Activated T-cell treated with anti-CD3 and anti-CD28 coated beads, Interleukin-2, amount 50 U/mL, for 24 hours (primary cell): ENCODE results near the gene ABCC2.

Experiments used
- DNase-seq: peaks from one replicate; pipeline ENCODE4 v3.0.0-alpha.2; 2020
- H3K27ac Mint-ChIP-seq: 2 replicates; pipeline ENCODE4 v1.8.0; 2020; ENCODE audit warnings: mild to moderate bottlenecking, mixed read lengths
- H3K27me3 Mint-ChIP-seq: 2 replicates; pipeline ENCODE4 v1.8.0; 2020; ENCODE audit warnings: mixed read lengths
- H3K36me3 Mint-ChIP-seq: 2 replicates; pipeline ENCODE4 v1.8.0; 2020; ENCODE audit warnings: low read depth, mixed read lengths
- H3K4me1 Mint-ChIP-seq: 2 replicates; pipeline ENCODE4 v1.8.0; 2020; ENCODE audit warnings: low read depth, mixed read lengths
- H3K4me3 Mint-ChIP-seq: 2 replicates; pipeline ENCODE4 v1.8.0; 2020; ENCODE audit warnings: mild to moderate bottlenecking, moderate library complexity, mixed read lengths
- H3K9me3 Mint-ChIP-seq: 2 replicates; pipeline ENCODE4 v1.8.0; 2020; ENCODE audit warnings: mixed read lengths

The ABCC2 gene

DNA sequence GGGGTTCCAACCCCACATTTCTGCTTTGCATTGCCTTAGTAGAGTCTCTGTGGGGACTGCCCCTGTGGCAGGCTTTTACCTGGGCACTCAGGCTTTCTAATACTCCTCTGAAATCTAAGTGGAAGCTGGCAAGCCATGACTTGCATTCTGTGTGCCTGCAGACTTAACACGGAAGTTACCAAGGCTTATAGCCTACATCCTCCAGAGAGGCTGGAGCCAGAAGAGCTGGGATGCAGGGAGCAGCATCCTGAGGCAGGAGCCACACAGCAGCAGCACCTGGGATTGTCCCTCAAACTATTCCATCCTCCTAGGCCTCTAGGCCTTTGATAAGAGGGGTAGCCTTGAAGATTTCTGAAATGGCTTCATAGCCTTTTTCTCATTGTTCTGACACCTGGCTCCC is 22.1 kb upstream of the ABCC2 start:
- H3K27ac Mint-ChIP-seq, result no peak overlapping the region
- H3K27me3 Mint-ChIP-seq, result no peaks in the 10 kb centered on the region
- H3K36me3 Mint-ChIP-seq, result peaks cover 84% of the 10 kb centered on the region
- H3K9me3 Mint-ChIP-seq, result peaks cover 11% of the 10 kb centered on the region
- DNase-seq, result no peak
- H3K4me1 Mint-ChIP-seq, result peaks cover 3% of the 10 kb centered on the region
- no peak overlapping the region for H3K4me3 Mint-ChIP-seq

DNA sequence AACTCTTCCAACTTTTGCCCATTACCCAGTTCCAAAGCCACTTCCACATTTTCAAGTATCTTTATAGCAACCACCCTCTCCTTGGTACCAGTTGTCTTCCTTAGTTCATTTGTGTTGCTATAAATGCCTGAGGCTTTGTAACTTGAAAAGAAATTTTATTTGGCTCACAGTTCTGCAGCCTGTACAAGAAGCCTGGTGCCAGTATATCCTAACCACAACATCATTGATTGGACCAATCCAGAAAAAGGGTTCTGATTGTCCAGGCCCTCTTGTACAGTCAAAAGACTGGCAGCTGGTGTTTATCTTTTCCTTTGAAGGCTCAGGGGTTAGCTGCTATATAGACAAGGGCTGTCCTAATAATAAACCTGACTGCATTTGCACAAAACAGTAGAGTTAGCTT is 21.1 kb upstream of the ABCC2 start:
- Mint-ChIP-seq H3K4me3 (no peak overlapping the region), H3K27ac (no peak overlapping the region), H3K27me3 (no peaks in the 10 kb centered on the region), H3K9me3 (peaks cover 11% of the 10 kb centered on the region), H3K36me3 (peaks cover 74% of the 10 kb centered on the region), H3K4me1 (peaks cover 6% of the 10 kb centered on the region)
- DNase-seq, result no peak

DNA sequence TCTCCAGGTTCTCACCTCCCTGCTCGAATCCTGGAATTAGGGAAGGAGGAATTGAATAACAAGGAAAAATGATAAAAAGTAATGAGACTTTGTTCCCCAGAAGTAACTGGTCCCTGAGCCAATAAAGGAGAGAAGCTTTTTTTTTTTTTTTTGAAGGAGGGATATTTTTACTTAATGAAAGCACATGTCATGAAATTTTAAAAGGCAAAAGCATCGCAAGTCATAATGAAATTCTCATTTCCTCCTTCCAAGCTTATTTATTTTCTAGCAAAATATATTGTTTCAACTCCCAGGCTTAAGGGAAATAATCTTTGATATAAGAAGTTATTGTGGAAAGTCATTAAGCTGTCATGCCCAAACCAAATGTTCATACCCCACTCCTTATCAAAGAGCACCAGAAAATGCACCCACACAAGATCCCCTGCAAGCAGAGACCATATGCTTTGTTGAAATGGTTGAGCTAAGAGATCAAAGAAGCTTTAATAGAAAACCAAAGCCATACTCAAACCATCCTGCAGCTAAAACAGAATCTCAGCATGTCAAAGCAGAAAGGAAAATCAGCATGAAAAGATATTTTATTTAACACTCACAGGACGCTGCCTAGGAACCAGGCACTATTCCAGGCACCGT is 16.7 kb upstream of the ABCC2 start:
- no peak overlapping the region for H3K27ac Mint-ChIP-seq

DNA sequence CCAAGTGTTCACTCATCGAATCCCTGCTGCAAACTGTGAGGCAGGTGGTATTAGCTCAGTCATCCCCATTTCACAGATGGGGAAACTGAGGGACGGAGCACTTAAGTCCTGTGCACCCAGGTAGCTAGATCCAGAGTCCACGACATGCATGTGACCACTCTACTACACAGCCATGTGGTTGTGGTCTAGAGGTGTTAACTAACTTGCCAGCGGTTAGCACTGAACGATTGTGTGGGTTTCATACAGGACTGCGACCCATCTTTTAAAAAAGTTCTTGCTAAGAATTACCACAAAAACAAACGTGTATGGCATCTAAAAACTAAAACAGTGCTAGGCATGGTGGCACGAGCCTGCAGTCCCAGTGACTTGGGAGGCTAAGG is 16.1 kb upstream of the ABCC2 start:
- peaks cover 6% of the 10 kb centered on the region for H3K4me1 Mint-ChIP-seq
- H3K4me3 Mint-ChIP-seq, result no peak overlapping the region
- H3K27ac Mint-ChIP-seq, result no peak overlapping the region
- H3K27me3 Mint-ChIP-seq, result no peaks in the 10 kb centered on the region
- H3K9me3 Mint-ChIP-seq, result peaks cover 12% of the 10 kb centered on the region
- H3K36me3 Mint-ChIP-seq, result peaks cover 30% of the 10 kb centered on the region
- no peak for DNase-seq

More for the DNA sequence above, 16.7 kb upstream of the ABCC2 start:
- no peak for DNase-seq
- Mint-ChIP-seq H3K4me1 (peaks cover 6% of the 10 kb centered on the region), H3K4me3 (no peak overlapping the region), H3K9me3 (peaks cover 14% of the 10 kb centered on the region), H3K27me3 (no peaks in the 10 kb centered on the region), H3K36me3 (peaks cover 35% of the 10 kb centered on the region)

DNA sequence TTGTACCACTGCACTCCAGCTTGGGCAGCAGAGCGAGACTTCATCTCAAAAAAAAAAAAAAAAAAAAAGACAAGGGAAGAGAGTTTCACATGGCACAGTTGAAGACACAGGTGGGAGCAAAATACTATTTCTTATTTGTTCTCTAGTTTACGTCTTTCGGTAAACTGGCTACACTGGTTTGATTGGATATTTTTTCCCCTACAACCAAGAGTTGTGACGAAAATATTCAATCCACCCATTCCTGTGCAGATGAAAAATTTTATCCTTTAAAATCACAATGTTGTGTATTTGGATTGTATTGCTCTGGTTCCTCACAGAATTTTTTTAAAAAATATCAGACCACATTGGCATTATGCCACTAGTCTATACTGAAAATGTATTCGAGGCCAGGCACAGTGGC is 14.5 kb upstream of the ABCC2 start:
- peaks cover 8% of the 10 kb centered on the region for H3K9me3 Mint-ChIP-seq
- no peak overlapping the region for H3K27ac Mint-ChIP-seq
- H3K27me3 Mint-ChIP-seq, result no peaks in the 10 kb centered on the region
- H3K4me3 Mint-ChIP-seq, result no peak overlapping the region
- H3K4me1 Mint-ChIP-seq, result peaks cover 6% of the 10 kb centered on the region
- peaks cover 17% of the 10 kb centered on the region for H3K36me3 Mint-ChIP-seq
- DNase-seq, result no peak

DNA sequence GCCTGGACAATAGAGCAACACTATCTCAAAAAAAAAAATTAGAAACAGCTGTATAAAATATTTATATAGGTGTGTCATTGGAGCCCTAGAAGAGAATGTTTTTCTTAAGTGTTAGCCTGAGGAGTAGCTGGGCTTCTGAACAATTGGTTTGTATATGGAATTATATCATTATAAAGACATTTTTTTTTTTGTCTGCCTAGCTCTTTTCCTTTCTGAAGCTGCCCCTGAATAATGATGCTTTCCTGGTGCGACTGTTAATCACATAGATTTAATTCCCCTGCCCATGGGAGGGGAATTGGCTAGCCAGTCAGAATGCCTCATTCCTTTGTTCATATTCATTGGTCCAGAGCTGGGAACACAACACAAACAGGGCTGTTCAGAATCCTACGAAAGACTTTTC is 13.9 kb upstream of the ABCC2 start:
- peaks cover 5% of the 10 kb centered on the region for H3K9me3 Mint-ChIP-seq
- H3K27ac Mint-ChIP-seq, result no peak overlapping the region
- H3K36me3 Mint-ChIP-seq, result peaks cover 13% of the 10 kb centered on the region
- H3K4me1 Mint-ChIP-seq, result peaks cover 6% of the 10 kb centered on the region
- DNase-seq, result no peak
- no peaks in the 10 kb centered on the region for H3K27me3 Mint-ChIP-seq
- no peak overlapping the region for H3K4me3 Mint-ChIP-seq

DNA sequence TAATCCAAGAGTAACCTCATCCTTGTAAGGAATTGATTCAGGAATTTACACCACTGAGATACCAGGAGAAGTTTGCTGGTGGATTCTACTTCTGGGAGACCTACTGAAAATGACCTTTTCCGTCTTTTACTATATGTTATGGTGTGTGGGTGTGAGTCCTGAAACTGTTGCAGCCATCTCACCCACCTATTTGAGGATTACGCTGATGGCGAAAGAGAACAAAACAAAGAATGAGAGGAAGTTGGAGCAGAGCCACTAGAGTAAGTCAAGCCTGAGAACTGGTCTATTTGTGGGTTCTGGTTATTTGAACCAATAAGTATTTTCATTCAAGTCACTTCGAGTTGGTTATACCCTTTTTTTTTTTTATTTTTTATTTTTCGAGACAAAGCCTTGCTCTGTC is 12.7 kb upstream of the ABCC2 start:
- H3K27me3 Mint-ChIP-seq, result no peaks in the 10 kb centered on the region
- H3K4me1 Mint-ChIP-seq, result peaks cover 3% of the 10 kb centered on the region
- DNase-seq, result no peak
- H3K4me3 Mint-ChIP-seq, result no peak overlapping the region
- H3K27ac Mint-ChIP-seq, result no peak overlapping the region
- peaks cover 5% of the 10 kb centered on the region for H3K36me3 Mint-ChIP-seq
- peaks cover 3% of the 10 kb centered on the region for H3K9me3 Mint-ChIP-seq

DNA sequence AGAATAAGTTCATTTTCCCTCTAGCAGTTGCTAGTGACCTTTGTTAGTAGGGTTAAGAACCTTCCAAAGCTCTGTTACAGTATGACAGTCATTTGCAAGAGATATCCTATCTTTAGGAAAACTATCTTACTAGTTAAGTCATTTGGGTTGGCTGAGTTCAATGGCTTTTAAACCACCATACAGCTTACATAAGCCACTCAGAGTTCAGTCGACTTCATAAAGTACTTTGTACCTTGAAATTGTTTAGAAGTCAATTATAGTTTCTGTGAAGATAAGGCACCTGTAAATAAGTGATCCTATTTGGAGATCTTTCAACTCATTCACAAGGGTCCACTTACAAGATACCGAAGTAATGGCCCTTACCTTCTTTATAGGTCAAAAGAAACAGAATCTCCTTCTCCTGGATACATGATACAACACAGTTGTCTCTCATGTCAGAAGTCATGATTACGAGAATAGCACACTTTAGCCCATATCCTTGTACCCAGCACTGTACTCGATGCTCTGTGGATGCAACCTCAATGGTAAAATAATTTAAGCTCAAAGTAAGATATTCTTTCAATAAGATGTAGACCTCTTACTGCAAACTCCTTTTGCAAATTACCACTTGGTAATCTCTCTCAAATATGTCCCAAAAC is 11.9 kb upstream of the ABCC2 start:
- Mint-ChIP-seq H3K36me3 (peaks cover 5% of the 10 kb centered on the region), H3K4me3 (no peak overlapping the region), H3K27me3 (no peaks in the 10 kb centered on the region), H3K27ac (no peak overlapping the region), H3K9me3 (peaks cover 3% of the 10 kb centered on the region), H3K4me1 (peaks cover 3% of the 10 kb centered on the region)
- DNase-seq, result no peak

DNA sequence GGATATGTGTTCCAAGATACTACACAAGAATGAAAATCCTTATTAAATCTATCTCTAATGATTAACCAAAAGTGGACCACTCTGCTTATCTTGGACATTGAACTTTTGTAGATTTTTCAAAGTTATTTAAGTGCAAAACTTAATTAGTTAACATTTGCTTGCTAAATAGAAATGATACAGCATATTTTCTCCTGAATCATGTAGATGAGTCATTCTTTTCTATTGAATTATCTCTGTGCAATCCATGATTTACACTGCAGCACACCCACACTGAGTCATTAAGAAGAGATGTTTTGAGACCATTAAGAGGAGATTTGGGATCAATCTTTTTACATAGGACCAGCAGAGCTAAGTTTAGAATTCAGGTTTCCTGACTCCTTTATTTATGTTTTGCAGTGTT is 6.6 kb upstream of the ABCC2 start:
- H3K4me3 Mint-ChIP-seq, result no peak overlapping the region
- no peak for DNase-seq
- H3K27me3 Mint-ChIP-seq, result no peaks in the 10 kb centered on the region

DNA sequence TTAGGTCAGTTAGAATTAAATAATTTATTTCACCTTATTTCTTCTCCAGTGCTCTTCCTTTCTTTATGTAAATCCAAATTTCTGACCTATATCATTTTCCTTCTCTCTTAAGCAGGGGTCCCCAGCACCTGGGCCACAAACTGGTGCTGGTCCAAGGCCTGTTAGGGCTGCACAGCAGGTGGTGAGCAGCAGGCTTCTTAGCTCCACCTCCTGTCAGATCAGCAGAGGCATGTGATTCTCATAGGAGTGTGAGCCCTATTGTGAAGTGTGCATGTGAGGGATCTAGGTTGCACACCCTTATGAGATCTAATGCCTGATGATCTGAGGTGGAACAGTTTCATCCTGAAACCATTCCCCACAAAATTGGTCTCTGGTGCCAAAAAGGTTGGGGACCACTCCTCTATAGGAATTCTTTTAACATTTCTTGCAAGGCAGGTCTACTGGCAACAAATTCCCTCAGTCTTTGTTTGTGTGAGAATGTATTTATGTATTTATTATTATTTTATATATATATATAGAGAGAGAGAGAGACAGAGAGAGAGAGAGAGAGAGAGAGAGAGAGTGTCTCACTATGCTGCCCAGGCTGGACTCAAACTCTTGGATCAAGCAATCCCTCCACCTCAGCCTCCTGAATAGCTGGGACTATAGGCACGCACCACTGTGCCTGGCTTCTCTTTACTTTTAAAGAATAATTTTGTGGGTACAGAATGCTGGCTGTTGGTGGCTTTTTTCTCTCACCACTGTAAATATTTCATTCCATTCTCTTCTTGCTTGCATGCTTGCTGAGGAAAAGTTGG is 4.3 kb upstream of the ABCC2 start:
- Mint-ChIP-seq H3K4me1 (peaks cover 7% of the 10 kb centered on the region), H3K36me3 (no peaks in the 10 kb centered on the region), H3K27me3 (no peaks in the 10 kb centered on the region), H3K4me3 (no peak overlapping the region), H3K27ac (no peak overlapping the region), H3K9me3 (no peaks in the 10 kb centered on the region)
- DNase-seq, result no peak

More for the DNA sequence above, 6.6 kb upstream of the ABCC2 start:
- Mint-ChIP-seq H3K36me3 (no peaks in the 10 kb centered on the region), H3K9me3 (no peaks in the 10 kb centered on the region), H3K27ac (no peak overlapping the region), H3K4me1 (peaks cover 7% of the 10 kb centered on the region)

DNA sequence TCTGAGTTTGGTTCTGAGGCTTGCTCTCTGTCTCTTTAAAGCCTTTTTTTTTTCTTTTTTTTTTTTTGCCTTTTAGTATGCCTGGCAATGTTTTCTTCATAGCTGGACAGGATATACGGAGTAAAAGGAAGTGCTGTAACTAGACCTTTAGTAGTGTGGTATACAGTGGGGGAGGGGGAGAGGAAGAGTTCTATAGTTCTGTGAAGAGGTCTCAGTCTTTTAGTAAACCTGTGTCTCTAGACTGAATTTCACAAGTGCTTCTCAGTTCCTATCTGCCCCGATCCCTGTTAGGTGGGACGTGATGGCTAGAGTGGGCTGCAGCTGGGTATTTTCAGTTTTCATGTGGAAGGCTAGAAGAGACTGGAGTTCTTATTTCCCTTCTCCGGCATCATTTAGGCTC is 3.1 kb upstream of the ABCC2 start:
- Mint-ChIP-seq H3K9me3 (no peaks in the 10 kb centered on the region), H3K4me3 (no peak overlapping the region), H3K36me3 (no peaks in the 10 kb centered on the region), H3K27me3 (no peaks in the 10 kb centered on the region), H3K27ac (no peak overlapping the region), H3K4me1 (peaks cover 7% of the 10 kb centered on the region)
- DNase-seq, result no peak

DNA sequence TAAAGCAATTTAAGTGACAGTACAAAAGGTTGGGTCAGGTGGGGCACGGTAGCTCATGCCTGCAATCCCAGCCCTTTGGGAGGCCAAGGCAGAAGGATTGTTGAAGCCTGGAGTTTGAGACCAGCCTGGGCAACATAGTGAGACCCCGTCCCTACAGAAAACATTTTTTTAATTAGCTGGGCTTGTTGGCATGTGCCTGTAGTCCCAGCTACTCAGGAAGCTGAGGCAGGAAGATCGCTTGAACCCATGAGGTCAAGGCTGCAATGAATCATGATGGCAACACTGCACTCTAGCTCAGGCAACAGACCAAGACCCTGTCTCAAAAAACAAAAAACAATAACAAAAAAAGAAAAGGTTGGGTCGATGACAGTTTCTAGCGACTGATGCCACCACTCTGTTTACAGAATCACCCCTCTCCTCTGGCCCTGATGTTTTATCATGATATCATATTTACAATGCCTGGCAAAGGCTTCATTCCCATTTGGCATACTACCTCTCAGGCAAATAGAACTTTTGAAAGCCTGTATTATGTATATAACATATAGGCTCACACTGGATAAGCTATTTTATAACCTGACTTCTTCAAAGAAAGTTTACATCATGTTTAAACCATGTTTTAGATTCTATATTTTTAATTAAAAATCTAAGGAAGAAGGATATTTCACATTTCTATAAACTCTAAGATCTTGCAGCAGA is 558 bp upstream of the ABCC2 start:
- Mint-ChIP-seq H3K4me3 (no peak overlapping the region), H3K27ac (no peak overlapping the region), H3K36me3 (peaks cover 4% of the 10 kb centered on the region), H3K4me1 (peaks cover 2% of the 10 kb centered on the region), H3K27me3 (no peaks in the 10 kb centered on the region), H3K9me3 (no peaks in the 10 kb centered on the region)
- DNase-seq, result no peak

DNA sequence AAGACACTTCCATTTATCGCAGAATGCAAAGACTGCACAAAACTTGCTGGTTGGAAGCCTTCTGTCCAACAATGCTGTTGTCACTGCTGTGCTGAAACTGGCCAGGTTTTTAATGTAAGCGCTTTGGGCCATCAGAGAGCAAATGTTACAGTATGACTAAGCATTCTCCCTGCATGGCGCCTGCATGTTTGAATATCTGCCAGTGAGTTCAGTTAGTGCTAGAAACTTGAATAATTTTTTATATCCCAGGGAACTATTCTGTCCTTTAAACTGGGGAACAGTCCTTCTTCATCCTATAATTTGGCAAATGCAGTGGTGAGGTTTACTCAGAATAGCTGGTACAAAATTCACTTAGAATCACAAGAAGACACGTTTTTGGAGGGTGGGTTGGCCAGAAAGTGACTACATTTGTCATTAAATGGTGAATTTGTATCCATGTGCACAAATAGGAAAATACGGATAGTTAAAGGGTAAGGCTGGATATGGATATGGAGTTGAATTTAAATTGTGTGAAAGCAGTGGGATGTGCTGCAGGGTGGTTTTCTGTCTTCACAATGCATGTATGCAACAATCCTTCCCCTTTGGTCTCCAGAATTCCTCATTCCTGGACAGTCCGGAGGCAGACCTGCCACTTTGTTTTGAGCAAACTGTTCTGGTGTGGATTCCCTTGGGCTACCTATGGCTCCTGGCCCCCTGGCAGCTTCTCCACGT is 1.7 kb downstream of the ABCC2 start:
- Mint-ChIP-seq H3K27ac (no peak overlapping the region), H3K4me3 (no peak overlapping the region), H3K4me1 (peaks cover 2% of the 10 kb centered on the region), H3K36me3 (peaks cover 4% of the 10 kb centered on the region), H3K27me3 (no peaks in the 10 kb centered on the region), H3K9me3 (no peaks in the 10 kb centered on the region)
- no peak for DNase-seq

DNA sequence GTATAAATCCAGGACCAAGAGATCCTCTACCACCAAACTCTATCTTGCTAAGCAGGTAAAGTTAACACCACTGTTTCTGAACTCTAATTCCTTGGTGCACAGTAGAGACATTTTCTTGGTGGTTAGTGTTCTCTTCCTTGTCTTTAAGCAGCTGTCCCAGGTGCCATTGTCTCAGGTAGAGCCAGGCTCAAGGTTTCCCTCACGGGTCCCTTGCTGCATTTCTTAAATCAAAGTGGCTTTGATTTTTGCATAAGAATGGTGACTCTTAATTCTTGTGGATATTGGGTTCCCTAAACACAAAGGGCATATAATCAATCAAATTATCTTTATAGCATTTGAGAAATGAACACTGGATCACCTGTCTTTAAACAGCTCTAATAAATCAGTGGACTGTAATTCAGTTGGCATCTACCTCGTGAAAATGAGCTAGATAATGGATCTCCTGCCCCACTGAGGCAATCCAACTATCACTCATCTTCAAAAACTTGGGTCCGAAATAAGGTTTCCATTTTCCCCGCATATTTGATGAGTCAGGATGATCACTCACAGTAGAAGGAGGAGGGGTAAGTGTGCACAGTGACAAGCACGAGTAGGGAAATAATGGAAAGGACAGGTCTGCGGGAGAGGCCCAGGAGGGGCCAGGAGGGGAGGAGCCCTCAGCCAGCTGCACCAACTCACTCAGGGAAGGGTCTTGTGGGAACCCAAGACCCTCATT is 2.4 kb downstream of the ABCC2 start:
- Mint-ChIP-seq H3K36me3 (peaks cover 4% of the 10 kb centered on the region), H3K4me3 (no peak overlapping the region), H3K27me3 (no peaks in the 10 kb centered on the region), H3K9me3 (no peaks in the 10 kb centered on the region), H3K4me1 (no peaks in the 10 kb centered on the region), H3K27ac (no peak overlapping the region)
- no peak for DNase-seq
